C4-2B (cell line): ENCODE measurements around the gene TMEM14C.

ENCODE experiments used
- ZFX ChIP-seq: fragments of 450-650 bp; IDR thresholded peaks from 2 replicates; pipeline ENCODE4 v1.6.1; 2017
- TF ChIP-seq, protein P1 (sequence below): fragments of 450-650 bp; conservative IDR thresholded peaks from 2 replicates; pipeline ENCODE4 v1.5.1; 2017; ENCODE audit warnings: mild to moderate bottlenecking

DNA sequence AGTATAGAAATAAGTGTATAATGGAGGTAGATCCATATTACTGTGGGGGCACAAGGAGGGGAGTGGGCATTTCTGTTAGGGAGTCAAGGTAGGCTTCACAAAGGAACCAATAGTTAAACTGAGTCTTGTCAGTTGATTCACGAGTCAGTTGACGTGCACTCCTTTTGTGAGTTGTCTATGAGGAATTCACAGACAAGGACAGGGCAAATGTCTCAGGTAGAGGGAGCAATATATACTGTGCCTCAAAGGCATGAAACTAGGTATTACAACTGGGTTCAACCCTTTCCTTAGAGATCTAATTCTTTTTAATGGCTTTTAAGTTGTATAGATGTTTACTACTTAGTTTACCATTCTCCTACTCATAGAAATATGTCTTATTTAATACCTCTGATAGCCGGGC is 11.0 kb downstream of the TMEM14C start:
- TF ChIP-seq, protein P1, sequence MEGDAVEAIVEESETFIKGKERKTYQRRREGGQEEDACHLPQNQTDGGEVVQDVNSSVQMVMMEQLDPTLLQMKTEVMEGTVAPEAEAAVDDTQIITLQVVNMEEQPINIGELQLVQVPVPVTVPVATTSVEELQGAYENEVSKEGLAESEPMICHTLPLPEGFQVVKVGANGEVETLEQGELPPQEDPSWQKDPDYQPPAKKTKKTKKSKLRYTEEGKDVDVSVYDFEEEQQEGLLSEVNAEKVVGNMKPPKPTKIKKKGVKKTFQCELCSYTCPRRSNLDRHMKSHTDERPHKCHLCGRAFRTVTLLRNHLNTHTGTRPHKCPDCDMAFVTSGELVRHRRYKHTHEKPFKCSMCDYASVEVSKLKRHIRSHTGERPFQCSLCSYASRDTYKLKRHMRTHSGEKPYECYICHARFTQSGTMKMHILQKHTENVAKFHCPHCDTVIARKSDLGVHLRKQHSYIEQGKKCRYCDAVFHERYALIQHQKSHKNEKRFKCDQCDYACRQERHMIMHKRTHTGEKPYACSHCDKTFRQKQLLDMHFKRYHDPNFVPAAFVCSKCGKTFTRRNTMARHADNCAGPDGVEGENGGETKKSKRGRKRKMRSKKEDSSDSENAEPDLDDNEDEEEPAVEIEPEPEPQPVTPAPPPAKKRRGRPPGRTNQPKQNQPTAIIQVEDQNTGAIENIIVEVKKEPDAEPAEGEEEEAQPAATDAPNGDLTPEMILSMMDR, result no peak
- TF ChIP-seq ZFX, result no peak
